Sigmoid colon (tissue), 3 donors: ENCODE measurements around the gene NHEJ1.

Experiments used
- POLR2A ChIP-seq, 2 donors: fragments of 450-650 bp; IDR thresholded peaks; one replicate each; pipeline ENCODE4 v1.6.1; 2016; ENCODE audit warnings: antibody characterized with exemption in 2 of 2, mild to moderate bottlenecking in 2 of 2, moderate library complexity in 2 of 2
- TF ChIP-seq, protein P1 (sequence below), 4 experiments: fragments of 450-650 bp in 3 of 4; fragments of 200-600 bp in 1 of 4; IDR thresholded peaks; one replicate each; pipeline ENCODE4 v1.5.1; 2016 to 2019; ENCODE audit warnings: antibody characterized with exemption in 4 of 4, mild to moderate bottlenecking in 3 of 4, moderate library complexity in 2 of 4

DNA sequence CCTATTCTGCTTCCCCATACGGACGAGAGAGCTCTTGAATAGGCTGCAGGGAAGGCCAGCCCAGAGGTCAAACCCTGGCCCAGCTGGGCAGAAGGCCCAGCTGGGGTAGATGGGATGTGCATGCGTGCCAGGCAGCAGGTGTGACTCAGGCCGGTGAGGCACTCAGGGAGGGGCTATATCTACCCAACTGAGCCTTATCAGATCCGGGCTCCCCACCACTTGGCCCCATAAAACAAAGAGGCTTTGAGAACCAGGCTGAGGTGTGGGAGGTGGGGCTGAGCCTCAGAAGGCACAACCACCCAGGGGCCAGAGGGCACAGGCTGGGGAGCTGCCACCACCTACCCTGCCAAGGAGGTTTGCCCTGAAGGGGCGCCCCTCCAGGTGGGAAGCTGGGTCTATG lies 111.3 kb downstream of the NHEJ1 start:
- TF ChIP-seq, protein P1, sequence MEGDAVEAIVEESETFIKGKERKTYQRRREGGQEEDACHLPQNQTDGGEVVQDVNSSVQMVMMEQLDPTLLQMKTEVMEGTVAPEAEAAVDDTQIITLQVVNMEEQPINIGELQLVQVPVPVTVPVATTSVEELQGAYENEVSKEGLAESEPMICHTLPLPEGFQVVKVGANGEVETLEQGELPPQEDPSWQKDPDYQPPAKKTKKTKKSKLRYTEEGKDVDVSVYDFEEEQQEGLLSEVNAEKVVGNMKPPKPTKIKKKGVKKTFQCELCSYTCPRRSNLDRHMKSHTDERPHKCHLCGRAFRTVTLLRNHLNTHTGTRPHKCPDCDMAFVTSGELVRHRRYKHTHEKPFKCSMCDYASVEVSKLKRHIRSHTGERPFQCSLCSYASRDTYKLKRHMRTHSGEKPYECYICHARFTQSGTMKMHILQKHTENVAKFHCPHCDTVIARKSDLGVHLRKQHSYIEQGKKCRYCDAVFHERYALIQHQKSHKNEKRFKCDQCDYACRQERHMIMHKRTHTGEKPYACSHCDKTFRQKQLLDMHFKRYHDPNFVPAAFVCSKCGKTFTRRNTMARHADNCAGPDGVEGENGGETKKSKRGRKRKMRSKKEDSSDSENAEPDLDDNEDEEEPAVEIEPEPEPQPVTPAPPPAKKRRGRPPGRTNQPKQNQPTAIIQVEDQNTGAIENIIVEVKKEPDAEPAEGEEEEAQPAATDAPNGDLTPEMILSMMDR (IDR thresholded peaks at IDR 0.05), result no peak
- TF ChIP-seq POLR2A (IDR thresholded peaks at IDR 0.05), result no peak
